NCI-H2081 (cell line): ENCODE measurements around the gene CDKL2.
"Not testable (repeated sequence)": the region's sequence is repeated elsewhere in the genome, so short reads cannot be mapped to it uniquely, and the experiment has no call there.

Source experiments
- DNase-seq, 2 experiments: peaks; one replicate each; lab custom pipeline; 2025; lab: John Stamatoyannopoulos, UW

The CDKL2 gene

GRCh38 chr4:75630174-75630936, at the start of gene CDKL2:
TSS of gene CDKL2 (minus strand) at chr4:75630528. CDS start at chr4:75625988, 4,540 bp downstream.
- peak; percentile 77 to 87 for DNase-seq

GRCh38 chr4:75678965-75679364, 48.6 kb upstream of the CDKL2 start:
- no peak for DNase-seq

- no peak for DNase-seq
Observed at GRCh38 chr4:75678473-75678872, 48.1 kb upstream of the CDKL2 start.

- DNase-seq: no peak
Observed at GRCh38 chr4:75675004-75675531, 44.7 kb upstream of the CDKL2 start.

- DNase-seq: no peak
Observed at GRCh38 chr4:75673959-75674328, 43.6 kb upstream of the CDKL2 start.

GRCh38 chr4:75673027-75673958, 43.0 kb upstream of the CDKL2 start, which contains the start of gene G3BP2:
TSS of gene G3BP2 (minus strand) at chr4:75673411. CDS start at chr4:75662025, 11,386 bp downstream.
- DNase-seq: peak; percentile 95 to 97

- peak; percentile 18 to 45 for DNase-seq
Observed at GRCh38 chr4:75672461-75673026, 42.2 kb upstream of the CDKL2 start.

- no peak for DNase-seq
Observed at GRCh38 chr4:75671802-75672421, 41.6 kb upstream of the CDKL2 start.

- no peak for DNase-seq
Observed at GRCh38 chr4:75668596-75668995, 38.3 kb upstream of the CDKL2 start.

GRCh38 chr4:75667636-75668035, 37.3 kb upstream of the CDKL2 start:
- DNase-seq: not testable (repeated sequence)

GRCh38 chr4:75666299-75666698, 36.0 kb upstream of the CDKL2 start:
- DNase-seq: no peak

- DNase-seq: not testable (repeated sequence)
Observed at GRCh38 chr4:75664604-75665003, 34.3 kb upstream of the CDKL2 start.

GRCh38 chr4:75662626-75663025, 32.3 kb upstream of the CDKL2 start:
- no peak for DNase-seq

GRCh38 chr4:75660491-75660890, 30.2 kb upstream of the CDKL2 start:
- DNase-seq: no peak

- DNase-seq: no peak
Observed at GRCh38 chr4:75659512-75660031, 29.2 kb upstream of the CDKL2 start.

- no peak for DNase-seq
Observed at GRCh38 chr4:75658876-75659275, 28.5 kb upstream of the CDKL2 start.

- no peak for DNase-seq
Observed at GRCh38 chr4:75655562-75655961, 25.2 kb upstream of the CDKL2 start.

GRCh38 chr4:75654905-75655304, 24.6 kb upstream of the CDKL2 start:
- DNase-seq: no peak

- no peak for DNase-seq
Observed at GRCh38 chr4:75653845-75654503, 23.6 kb upstream of the CDKL2 start.

- DNase-seq: no peak
Observed at GRCh38 chr4:75644095-75644494, 13.8 kb upstream of the CDKL2 start.

- DNase-seq: no peak
Observed at GRCh38 chr4:75643651-75644050, 13.3 kb upstream of the CDKL2 start.
